ENCODE data around the gene ACTR6. TPM values are rescaled to one million over a fixed set of nuclear protein-coding genes. Genes with fewer than 3 reads are reported as not detected.

ACTR6 gene
- total RNA-seq, 1 donor from 2014 or later, result 7.9 TPM

- Histone ChIP-seq H3K27ac (no peak overlapping the region), H3K27me3 (no peaks in the 10 kb centered on the region), H3K9me3 (no peaks in the 10 kb centered on the region), H3K4me1 (no peaks in the 10 kb centered on the region), H3K4me3 (no peak overlapping the region), H3K36me3 (peaks cover 64 to 74% of the 10 kb centered on the region in 2 donors)
- TF ChIP-seq, protein P1, sequence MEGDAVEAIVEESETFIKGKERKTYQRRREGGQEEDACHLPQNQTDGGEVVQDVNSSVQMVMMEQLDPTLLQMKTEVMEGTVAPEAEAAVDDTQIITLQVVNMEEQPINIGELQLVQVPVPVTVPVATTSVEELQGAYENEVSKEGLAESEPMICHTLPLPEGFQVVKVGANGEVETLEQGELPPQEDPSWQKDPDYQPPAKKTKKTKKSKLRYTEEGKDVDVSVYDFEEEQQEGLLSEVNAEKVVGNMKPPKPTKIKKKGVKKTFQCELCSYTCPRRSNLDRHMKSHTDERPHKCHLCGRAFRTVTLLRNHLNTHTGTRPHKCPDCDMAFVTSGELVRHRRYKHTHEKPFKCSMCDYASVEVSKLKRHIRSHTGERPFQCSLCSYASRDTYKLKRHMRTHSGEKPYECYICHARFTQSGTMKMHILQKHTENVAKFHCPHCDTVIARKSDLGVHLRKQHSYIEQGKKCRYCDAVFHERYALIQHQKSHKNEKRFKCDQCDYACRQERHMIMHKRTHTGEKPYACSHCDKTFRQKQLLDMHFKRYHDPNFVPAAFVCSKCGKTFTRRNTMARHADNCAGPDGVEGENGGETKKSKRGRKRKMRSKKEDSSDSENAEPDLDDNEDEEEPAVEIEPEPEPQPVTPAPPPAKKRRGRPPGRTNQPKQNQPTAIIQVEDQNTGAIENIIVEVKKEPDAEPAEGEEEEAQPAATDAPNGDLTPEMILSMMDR (IDR thresholded peaks at IDR 0.05), result no peak
- DNase-seq (ENCODE audit: low spot score in 2 of 2), result no peak
- intact Hi-C loops (cut with DNase I), result no loop called here
Observed at GRCh38 chr12:100208834-100209233, 8.2 kb downstream of the ACTR6 start.

- no peak for DNase-seq (ENCODE audit: low spot score in 2 of 2)
- Histone ChIP-seq H3K36me3 (peaks cover 58 to 70% of the 10 kb centered on the region in 2 donors), H3K27me3 (no peaks in the 10 kb centered on the region), H3K9me3 (no peaks in the 10 kb centered on the region), H3K4me3 (no peak overlapping the region), H3K4me1 (no peaks in the 10 kb centered on the region), H3K27ac (no peak overlapping the region)
- intact Hi-C loops (cut with DNase I), result no loop called here
- TF ChIP-seq, protein P1 (IDR thresholded peaks at IDR 0.05), result no peak
Observed at GRCh38 chr12:100211698-100212097, 11.1 kb downstream of the ACTR6 start.

DNA sequence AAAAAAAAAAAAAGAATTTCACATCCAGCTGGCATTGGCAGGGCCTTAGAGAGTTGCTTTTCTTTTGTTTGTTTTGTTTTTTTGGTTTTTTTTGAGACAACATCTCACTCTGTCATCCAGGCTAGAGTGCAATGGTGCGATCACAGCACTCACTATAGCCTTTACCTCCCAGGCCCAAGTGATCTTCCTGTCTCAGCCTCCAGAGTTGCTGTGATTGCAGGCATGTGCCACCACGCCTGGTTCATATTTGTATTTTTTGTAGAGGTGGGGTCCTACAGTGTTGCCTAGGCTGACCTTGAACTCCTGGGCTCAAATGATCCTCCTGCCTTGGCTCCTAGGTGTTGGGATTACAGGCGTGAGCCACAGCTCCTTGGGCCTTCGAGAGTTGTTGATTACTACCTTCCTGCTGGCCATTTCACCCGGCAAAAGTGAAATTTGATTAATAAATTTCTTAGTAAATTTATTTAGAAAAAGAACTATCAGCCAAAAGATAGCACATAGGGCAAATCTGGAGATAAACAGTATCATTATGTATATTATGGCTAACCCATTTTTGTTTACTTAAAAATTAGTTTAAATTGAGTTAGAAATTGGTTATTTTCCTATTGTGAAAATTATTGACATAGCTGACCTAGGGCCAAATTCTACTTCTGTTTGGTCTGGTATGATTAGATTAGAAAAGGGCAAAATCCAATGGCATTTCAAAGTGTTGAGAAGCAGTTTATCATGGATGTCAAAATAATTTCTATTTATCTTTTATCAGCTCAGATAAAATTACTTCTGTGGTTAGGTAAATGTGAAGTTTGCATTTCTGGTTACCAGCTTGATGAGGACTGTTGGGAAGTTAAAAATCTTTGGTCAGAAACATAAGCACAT lies 12.6 kb downstream of the ACTR6 start:
- Histone ChIP-seq H3K36me3 (peaks cover 49 to 65% of the 10 kb centered on the region in 2 donors), H3K9me3 (no peaks in the 10 kb centered on the region), H3K4me3 (no peak overlapping the region), H3K27me3 (no peaks in the 10 kb centered on the region), H3K27ac (no peak overlapping the region), H3K4me1 (no peaks in the 10 kb centered on the region)
- no peak for DNase-seq (ENCODE audit: low spot score in 2 of 2)
- intact Hi-C loops (cut with DNase I), result no loop called here
- TF ChIP-seq, protein P1 (IDR thresholded peaks at IDR 0.05), result no peak

DNA sequence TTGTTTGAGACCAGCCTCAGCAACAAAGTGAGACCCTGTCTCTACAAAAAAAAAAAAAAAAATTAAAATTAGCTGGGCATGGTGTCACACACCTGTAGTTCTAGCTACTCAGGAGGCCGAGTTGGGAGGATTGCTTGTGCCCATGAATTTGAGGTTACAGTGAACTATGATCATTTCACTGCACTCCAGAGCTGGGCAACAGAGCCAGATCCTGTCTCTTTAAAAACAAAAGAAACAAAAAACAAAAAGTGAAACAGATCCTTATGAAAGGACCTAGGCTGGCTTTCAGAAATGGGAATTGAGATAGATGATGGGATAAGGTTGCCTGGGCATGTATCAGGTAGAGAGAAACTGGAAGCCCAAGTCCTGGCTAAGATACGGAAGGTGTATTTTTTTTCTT lies 13.9 kb downstream of the ACTR6 start:
- no peaks in the 10 kb centered on the region for H3K27me3 ChIP-seq
- no peaks in the 10 kb centered on the region for H3K9me3 ChIP-seq
- TF ChIP-seq, protein P1 (IDR thresholded peaks at IDR 0.05), result no peak
- DNase-seq (ENCODE audit: low spot score in 2 of 2), result no peak
- H3K27ac ChIP-seq, result no peak overlapping the region
- H3K36me3 ChIP-seq, result peaks cover 45 to 65% of the 10 kb centered on the region in 2 donors
- intact Hi-C loops (cut with DNase I), result no loop called here
- no peak overlapping the region for H3K4me3 ChIP-seq
- no peaks in the 10 kb centered on the region for H3K4me1 ChIP-seq

- H3K36me3 ChIP-seq, result peaks cover 43 to 65% of the 10 kb centered on the region in 2 donors
- TF ChIP-seq, protein P1 (IDR thresholded peaks at IDR 0.05), result no peak
- H3K27ac ChIP-seq, result no peak overlapping the region
- H3K27me3 ChIP-seq, result no peaks in the 10 kb centered on the region
- H3K4me1 ChIP-seq, result no peaks in the 10 kb centered on the region
- DNase-seq (ENCODE audit: low spot score in 2 of 2), result no peak
- H3K9me3 ChIP-seq, result no peaks in the 10 kb centered on the region
- no peak overlapping the region for H3K4me3 ChIP-seq
- intact Hi-C loops (cut with DNase I), result no loop called here
Observed at GRCh38 chr12:100215209-100215608, 14.6 kb downstream of the ACTR6 start.

Data from ascending aorta (tissue), 2 donors.